ENCODE measurements around the gene EGFLAM. TPM values are rescaled to one million over a fixed set of nuclear protein-coding genes. Genes with fewer than 3 reads are reported as not detected.
A peak's percentile ranks its signal among the peaks of the same experiment; 100 is the strongest.

EGFLAM gene
- total and polyA plus RNA-seq, 4 donors = 4.6 to 15.8 (median 14.0) TPM

- peak overlapping the region; percentile 79 to 95 for H3K27ac ChIP-seq (ENCODE audit: low read depth in 1 of 2, low read length in 2 of 2)
- intact Hi-C loops (cut with DNase I) = loop anchor here in 1 of 2 donors (5.0 kb wide), 1 partner anchor 76 kb away; no protein-coding TSS in a partner anchor
- no peaks in the 10 kb centered on the region for H3K9me3 ChIP-seq (ENCODE audit: control insufficient read depth, low read length)
- no peak overlapping the region for H3K4me3 ChIP-seq (ENCODE audit: low read length in 2 of 2)
- H3K27me3 ChIP-seq (ENCODE audit: control insufficient read depth in 1 of 2, insufficient read depth in 2 of 2, low read length in 1 of 2) = no peaks in the 10 kb centered on the region
- DNase-seq (peak; percentile 89 to 92), ATAC-seq (ENCODE audit: low FRiP score) (peak; percentile 76)
- 4 to 9% methylated on average over 23 to 24 of the region's 24 CpGs for WGBS, 2 donors
- peaks cover 1 to 4% of the 10 kb centered on the region in 2 donors for H3K4me1 ChIP-seq (ENCODE audit: control insufficient read depth in 1 of 2, insufficient read depth in 2 of 2, low read length in 2 of 2)
- no peaks in the 10 kb centered on the region for H3K36me3 ChIP-seq (ENCODE audit: control insufficient read depth in 1 of 2, insufficient read depth in 2 of 2, low read length in 1 of 2)
These were observed 208.2 kb downstream of the EGFLAM start for GRCh38 chr5:38466424-38467189.

DNA sequence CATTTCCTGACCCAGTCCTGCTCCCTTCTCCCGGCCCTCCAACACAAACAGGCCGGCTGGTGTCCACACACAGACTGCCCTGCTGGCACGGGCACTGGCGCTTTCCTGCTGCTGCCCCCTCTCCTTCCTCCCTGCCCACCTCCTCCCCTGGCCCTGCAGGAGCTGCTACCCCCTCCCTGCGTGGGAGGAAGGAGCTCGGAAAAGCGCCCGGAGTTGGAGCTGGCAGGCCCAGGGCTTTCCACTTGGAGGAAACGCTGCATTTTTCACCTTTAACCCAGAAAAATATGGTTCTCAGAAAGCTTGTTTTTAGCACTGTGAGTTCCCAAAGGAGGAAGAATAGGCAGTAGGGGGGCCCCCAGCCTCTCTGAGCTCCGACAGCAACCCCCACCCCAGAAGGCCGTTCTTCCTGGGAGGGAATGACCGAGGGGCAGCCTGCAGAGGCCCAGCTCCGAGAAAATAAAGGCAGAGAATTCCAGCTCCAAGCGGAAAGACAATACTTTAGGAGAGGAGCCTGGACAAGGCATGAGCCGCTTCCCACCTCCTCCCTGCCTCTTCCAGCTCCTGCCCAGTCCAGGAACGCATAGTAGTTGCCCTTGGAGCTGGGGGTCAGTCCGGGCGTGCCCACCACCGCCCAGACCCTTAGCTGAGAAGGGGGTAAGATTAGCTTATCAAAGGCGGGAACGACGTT, 209.1 kb downstream of the EGFLAM start:
- Histone ChIP-seq H3K36me3 (ENCODE audit: control insufficient read depth in 1 of 2, insufficient read depth in 2 of 2, low read length in 1 of 2) (no peaks in the 10 kb centered on the region), H3K4me3 (ENCODE audit: low read length in 2 of 2) (no peak overlapping the region), H3K27ac (ENCODE audit: low read depth in 1 of 2, low read length in 2 of 2) (peak overlapping the region; percentile 79 to 95), H3K4me1 (ENCODE audit: control insufficient read depth in 1 of 2, insufficient read depth in 2 of 2, low read length in 2 of 2) (peaks cover 1 to 4% of the 10 kb centered on the region in 2 donors), H3K9me3 (ENCODE audit: control insufficient read depth, low read length) (no peaks in the 10 kb centered on the region), H3K27me3 (ENCODE audit: control insufficient read depth in 1 of 2, insufficient read depth in 2 of 2, low read length in 1 of 2) (no peaks in the 10 kb centered on the region)
- 8 to 11% methylated on average over 22 of the region's 22 CpGs for WGBS, 2 donors
- DNase-seq = peak; percentile 91 to 92
- intact Hi-C loops (cut with DNase I) = loop anchor here in 1 of 2 donors (5.0 kb wide), 1 partner anchor 75 kb away; no protein-coding TSS in a partner anchor
- peak; percentile 76 for ATAC-seq (ENCODE audit: low FRiP score)

- peak overlapping the region; percentile 57 to 95 for H3K27ac ChIP-seq (ENCODE audit: low read depth in 1 of 2, low read length in 2 of 2)
These were observed 209.9 kb downstream of the EGFLAM start for GRCh38 chr5:38468202-38468673.

GRCh38 chr5:38468978-38469706, 210.8 kb downstream of the EGFLAM start:
- peak; percentile 68 to 84 for DNase-seq
- peak overlapping the region; percentile 34 to 95 for H3K27ac ChIP-seq (ENCODE audit: low read depth in 1 of 2, low read length in 2 of 2)
- no peaks in the 10 kb centered on the region for H3K36me3 ChIP-seq (ENCODE audit: control insufficient read depth in 1 of 2, insufficient read depth in 2 of 2, low read length in 1 of 2)
- intact Hi-C loops (cut with DNase I) = loop anchor here in 1 of 2 donors (5.0 kb wide), 1 partner anchor 73 kb away; no protein-coding TSS in a partner anchor
- WGBS, 2 donors = 11% methylated on average over 18 of the region's 18 CpGs
- H3K4me1 ChIP-seq (ENCODE audit: control insufficient read depth in 1 of 2, insufficient read depth in 2 of 2, low read length in 2 of 2) = peaks cover 0 to 4% of the 10 kb centered on the region in 2 donors
- ATAC-seq (ENCODE audit: low FRiP score) = peak; percentile 36
- no peaks in the 10 kb centered on the region for H3K9me3 ChIP-seq (ENCODE audit: control insufficient read depth, low read length)
- no peaks in the 10 kb centered on the region for H3K27me3 ChIP-seq (ENCODE audit: control insufficient read depth in 1 of 2, insufficient read depth in 2 of 2, low read length in 1 of 2)
- no peak overlapping the region for H3K4me3 ChIP-seq (ENCODE audit: low read length in 2 of 2)

More at GRCh38 chr5:38468202-38468673, 209.9 kb downstream of the EGFLAM start:
- DNase-seq (peak; percentile 73 to 85), ATAC-seq (ENCODE audit: low FRiP score) (peak; percentile 27)
- 50 to 60% methylated on average over 12 of the region's 12 CpGs for WGBS, 2 donors
- Histone ChIP-seq H3K4me1 (ENCODE audit: control insufficient read depth in 1 of 2, insufficient read depth in 2 of 2, low read length in 2 of 2) (peaks cover 1 to 4% of the 10 kb centered on the region in 2 donors), H3K36me3 (ENCODE audit: control insufficient read depth in 1 of 2, insufficient read depth in 2 of 2, low read length in 1 of 2) (no peaks in the 10 kb centered on the region), H3K27me3 (ENCODE audit: control insufficient read depth in 1 of 2, insufficient read depth in 2 of 2, low read length in 1 of 2) (no peaks in the 10 kb centered on the region), H3K4me3 (ENCODE audit: low read length in 2 of 2) (no peak overlapping the region), H3K9me3 (ENCODE audit: control insufficient read depth, low read length) (no peaks in the 10 kb centered on the region)
- intact Hi-C loops (cut with DNase I) = loop anchor here in 1 of 2 donors (5.0 kb wide), 1 partner anchor 74 kb away; no protein-coding TSS in a partner anchor

DNA sequence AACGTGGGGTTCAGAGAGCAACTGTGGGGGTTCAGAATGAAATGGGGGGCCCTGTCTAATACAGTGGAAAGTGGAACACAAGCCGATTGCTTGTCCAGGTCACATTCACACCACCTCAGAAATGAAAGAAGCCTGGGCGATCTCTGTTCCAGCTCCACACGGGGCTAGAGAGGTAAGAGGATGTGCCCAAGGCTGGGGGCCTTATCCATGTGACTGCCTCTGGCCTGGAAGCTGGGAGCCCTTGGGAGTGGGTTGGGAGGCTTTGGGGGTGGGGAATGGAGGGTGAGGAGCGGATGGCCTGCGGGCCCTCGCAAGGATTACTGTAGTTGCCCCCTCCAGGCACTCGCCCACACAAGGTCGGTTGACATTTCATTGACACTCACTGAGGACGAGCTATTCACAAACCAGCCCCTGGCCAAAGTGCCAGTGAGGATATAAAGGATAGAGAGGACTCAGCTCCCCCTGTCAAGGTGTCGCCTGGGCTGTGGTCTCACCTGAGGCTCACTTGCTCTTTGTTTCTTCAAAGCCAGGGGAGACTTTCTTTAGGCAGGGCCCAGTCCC, 211.4 kb downstream of the EGFLAM start:
- Histone ChIP-seq H3K36me3 (ENCODE audit: control insufficient read depth in 1 of 2, insufficient read depth in 2 of 2, low read length in 1 of 2) (no peaks in the 10 kb centered on the region), H3K27ac (ENCODE audit: low read depth in 1 of 2, low read length in 2 of 2) (peak overlapping the region; percentile 34 to 95), H3K27me3 (ENCODE audit: control insufficient read depth in 1 of 2, insufficient read depth in 2 of 2, low read length in 1 of 2) (no peaks in the 10 kb centered on the region), H3K4me1 (ENCODE audit: control insufficient read depth in 1 of 2, insufficient read depth in 2 of 2, low read length in 2 of 2) (peaks cover 0 to 4% of the 10 kb centered on the region in 2 donors), H3K4me3 (ENCODE audit: low read length in 2 of 2) (no peak overlapping the region), H3K9me3 (ENCODE audit: control insufficient read depth, low read length) (no peaks in the 10 kb centered on the region)
- ATAC-seq (ENCODE audit: low FRiP score) = no peak
- DNase-seq = peak in 1 of 2 donors; percentile 47
- WGBS, 2 donors = 79 to 81% methylated on average over 11 of the region's 11 CpGs
- intact Hi-C loops (cut with DNase I) = loop anchor here (5.0 to 10.0 kb wide), 2 partner anchors 73 to 75 kb away; no protein-coding TSS in a partner anchor

DNA sequence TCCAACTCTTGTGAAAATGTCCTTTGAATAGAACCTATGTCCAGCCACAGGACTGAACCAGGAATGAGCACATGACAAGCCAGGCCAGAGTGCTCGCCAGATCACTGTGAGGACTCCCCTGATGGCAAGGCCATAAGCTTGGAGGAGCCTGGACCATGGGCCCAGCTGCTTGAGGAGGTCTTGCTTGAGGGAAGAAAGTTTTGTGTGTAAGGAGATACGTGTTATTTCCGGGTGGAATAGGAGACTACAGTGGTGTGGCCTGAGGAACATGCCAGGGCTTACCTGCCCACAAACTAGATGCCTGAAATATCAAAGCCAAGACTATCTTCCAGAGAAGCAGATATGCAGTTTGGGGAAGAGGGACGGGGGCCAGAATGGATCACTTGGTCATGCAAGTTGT, 213.3 kb downstream of the EGFLAM start:
- no peaks in the 10 kb centered on the region for H3K27me3 ChIP-seq (ENCODE audit: control insufficient read depth in 1 of 2, insufficient read depth in 2 of 2, low read length in 1 of 2)
- no peaks in the 10 kb centered on the region for H3K9me3 ChIP-seq (ENCODE audit: control insufficient read depth, low read length)
- H3K27ac ChIP-seq (ENCODE audit: low read depth in 1 of 2, low read length in 2 of 2) = no peak overlapping the region
- peaks cover 0 to 4% of the 10 kb centered on the region in 2 donors for H3K4me1 ChIP-seq (ENCODE audit: control insufficient read depth in 1 of 2, insufficient read depth in 2 of 2, low read length in 2 of 2)
- intact Hi-C loops (cut with DNase I) = loop anchor here in 1 of 2 donors (10.0 kb wide), 1 partner anchor 73 kb away; no protein-coding TSS in a partner anchor
- H3K36me3 ChIP-seq (ENCODE audit: control insufficient read depth in 1 of 2, insufficient read depth in 2 of 2, low read length in 1 of 2) = no peaks in the 10 kb centered on the region
- DNase-seq = no peak
- no peak overlapping the region for H3K4me3 ChIP-seq (ENCODE audit: low read length in 2 of 2)
- ATAC-seq (ENCODE audit: low FRiP score) = no peak
- WGBS, 2 donors = 96 to 97% methylated on average over 4 of the region's 4 CpGs

DNA sequence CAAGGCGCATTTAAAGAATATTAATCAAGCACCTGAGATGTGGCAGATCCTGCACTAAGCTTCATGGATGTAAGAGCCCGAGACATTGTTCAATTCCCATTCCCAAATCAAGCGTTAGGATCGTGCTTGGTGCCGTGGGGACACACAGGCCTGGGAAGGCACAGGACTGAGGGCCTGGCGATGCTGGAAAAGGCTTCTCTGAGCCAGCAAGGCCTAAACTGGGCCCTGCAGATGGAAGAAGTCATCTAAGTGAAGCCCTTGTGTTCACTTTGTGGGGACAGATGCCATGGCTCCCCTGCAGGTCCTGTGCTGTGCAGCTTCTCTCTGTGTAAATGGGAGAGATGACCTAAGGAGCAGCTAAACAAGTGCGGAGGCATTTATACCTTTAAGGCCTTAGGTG, 214.2 kb downstream of the EGFLAM start:
- Histone ChIP-seq H3K27me3 (ENCODE audit: control insufficient read depth in 1 of 2, insufficient read depth in 2 of 2, low read length in 1 of 2) (no peaks in the 10 kb centered on the region), H3K36me3 (ENCODE audit: control insufficient read depth in 1 of 2, insufficient read depth in 2 of 2, low read length in 1 of 2) (no peaks in the 10 kb centered on the region), H3K4me1 (ENCODE audit: control insufficient read depth in 1 of 2, insufficient read depth in 2 of 2, low read length in 2 of 2) (peaks cover 0 to 4% of the 10 kb centered on the region in 2 donors), H3K27ac (ENCODE audit: low read depth in 1 of 2, low read length in 2 of 2) (no peak overlapping the region), H3K9me3 (ENCODE audit: control insufficient read depth, low read length) (no peaks in the 10 kb centered on the region), H3K4me3 (ENCODE audit: low read length in 2 of 2) (no peak overlapping the region)
- intact Hi-C loops (cut with DNase I) = loop anchor here in 1 of 2 donors (10.0 kb wide), 1 partner anchor 72 kb away; no protein-coding TSS in a partner anchor
- 96 to 97% methylated on average over 7 of the region's 7 CpGs for WGBS, 2 donors
- DNase-seq = no peak
- no peak for ATAC-seq (ENCODE audit: low FRiP score)

GRCh38 chr5:38473008-38473407, 214.6 kb downstream of the EGFLAM start:
- no peak for ATAC-seq (ENCODE audit: low FRiP score)
- Histone ChIP-seq H3K9me3 (ENCODE audit: control insufficient read depth, low read length) (no peaks in the 10 kb centered on the region), H3K36me3 (ENCODE audit: control insufficient read depth in 1 of 2, insufficient read depth in 2 of 2, low read length in 1 of 2) (no peaks in the 10 kb centered on the region), H3K27me3 (ENCODE audit: control insufficient read depth in 1 of 2, insufficient read depth in 2 of 2, low read length in 1 of 2) (no peaks in the 10 kb centered on the region), H3K27ac (ENCODE audit: low read depth in 1 of 2, low read length in 2 of 2) (no peak overlapping the region), H3K4me3 (ENCODE audit: low read length in 2 of 2) (no peak overlapping the region), H3K4me1 (ENCODE audit: control insufficient read depth in 1 of 2, insufficient read depth in 2 of 2, low read length in 2 of 2) (peaks cover 0 to 4% of the 10 kb centered on the region in 2 donors)
- intact Hi-C loops (cut with DNase I) = loop anchor here in 1 of 2 donors (10.0 kb wide), 1 partner anchor 72 kb away; no protein-coding TSS in a partner anchor
- 77 to 78% methylated on average over 8 of the region's 8 CpGs for WGBS, 2 donors
- no peak for DNase-seq
